ENCODE measurements around the gene STAT2.

The STAT2 gene

DNA sequence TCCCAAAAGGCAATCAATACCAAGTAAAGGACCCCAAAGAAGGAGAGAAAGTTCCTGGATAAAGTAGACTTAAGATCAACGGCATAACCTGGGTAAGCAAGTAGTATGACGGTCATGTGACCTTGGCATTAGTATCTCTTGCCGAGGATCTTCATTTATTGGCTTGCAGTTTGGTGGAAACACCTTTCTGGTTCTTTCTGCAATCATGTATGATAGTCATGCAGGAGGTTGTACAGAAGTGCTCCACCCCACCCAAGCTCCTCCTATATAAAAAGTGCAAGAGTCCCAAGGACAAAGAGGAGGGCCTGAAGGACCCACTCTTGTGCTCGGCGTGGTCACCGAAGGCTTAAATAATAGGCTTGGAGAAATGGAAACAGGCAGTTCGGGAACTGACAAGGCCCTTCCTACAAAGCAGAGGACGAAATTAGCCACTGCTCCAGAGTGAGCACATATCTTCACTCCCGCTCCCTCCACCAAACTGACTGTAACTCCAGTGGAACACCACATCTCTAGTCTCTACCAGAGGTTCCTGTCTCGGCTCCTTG, 60.5 kb downstream of the STAT2 start:
- peak overlapping the region; percentile 91 for H3K27ac Mint-ChIP-seq
- H3K27me3 Mint-ChIP-seq (ENCODE audit: low read depth) = no peaks in the 10 kb centered on the region
- H3K36me3 Mint-ChIP-seq (ENCODE audit: low read depth) = peaks cover 13% of the 10 kb centered on the region
- peak overlapping the region; percentile 96 for H3K4me3 Mint-ChIP-seq
- H3K4me1 Mint-ChIP-seq (ENCODE audit: low read depth) = peaks cover 36% of the 10 kb centered on the region
- no peaks in the 10 kb centered on the region for H3K9me3 Mint-ChIP-seq

DNA sequence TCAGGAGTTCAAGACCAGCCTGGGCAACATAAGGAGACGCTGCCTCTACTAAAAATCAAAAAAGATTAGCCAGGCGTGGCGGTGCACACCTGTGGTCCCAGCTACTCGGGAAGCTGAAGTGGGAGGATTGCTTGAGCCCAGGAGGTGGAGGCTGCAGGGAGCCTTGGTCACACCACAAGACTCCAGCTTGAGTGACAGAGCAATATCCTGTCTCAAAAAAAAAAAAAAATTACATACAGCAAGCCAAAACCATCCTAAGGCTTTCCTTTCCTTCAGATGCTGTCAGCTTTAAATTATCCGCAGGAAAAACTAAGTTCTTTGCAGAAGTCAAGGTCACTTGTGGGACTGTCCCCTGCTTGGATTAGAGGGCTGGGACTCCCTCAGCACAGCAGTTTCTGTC, 61.1 kb downstream of the STAT2 start:
- H3K36me3 Mint-ChIP-seq (ENCODE audit: low read depth) = peaks cover 16% of the 10 kb centered on the region
- peaks cover 36% of the 10 kb centered on the region for H3K4me1 Mint-ChIP-seq (ENCODE audit: low read depth)

DNA sequence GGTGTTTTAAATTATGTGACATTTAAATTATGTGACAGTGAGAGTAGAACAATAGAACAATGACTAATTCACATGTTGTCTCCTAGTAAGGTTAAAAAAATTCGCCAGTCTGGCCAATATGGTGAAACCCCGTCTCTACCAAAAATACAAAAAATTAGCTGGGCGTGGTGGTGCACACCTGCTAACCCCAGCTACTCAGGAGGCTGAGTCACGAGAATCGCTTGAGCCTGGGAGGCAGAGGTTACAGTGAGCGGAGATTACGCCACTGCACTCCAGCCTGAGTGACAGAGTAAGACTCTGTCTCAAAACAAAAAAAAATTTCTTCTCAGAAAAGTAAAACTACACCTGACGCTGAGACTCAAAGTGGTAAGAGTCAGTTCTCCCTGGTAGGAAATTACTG, 62.5 kb downstream of the STAT2 start:
- Mint-ChIP-seq H3K4me1 (ENCODE audit: low read depth) (peaks cover 37% of the 10 kb centered on the region), H3K27me3 (ENCODE audit: low read depth) (no peaks in the 10 kb centered on the region), H3K9me3 (no peaks in the 10 kb centered on the region), H3K36me3 (ENCODE audit: low read depth) (peaks cover 15% of the 10 kb centered on the region), H3K27ac (no peak overlapping the region), H3K4me3 (peak overlapping the region; percentile 21)

More for the DNA sequence above, 61.1 kb downstream of the STAT2 start:
- no peaks in the 10 kb centered on the region for H3K27me3 Mint-ChIP-seq (ENCODE audit: low read depth)
- H3K27ac Mint-ChIP-seq = peak overlapping the region; percentile 91
- H3K4me3 Mint-ChIP-seq = peak overlapping the region; percentile 96
- no peaks in the 10 kb centered on the region for H3K9me3 Mint-ChIP-seq

DNA sequence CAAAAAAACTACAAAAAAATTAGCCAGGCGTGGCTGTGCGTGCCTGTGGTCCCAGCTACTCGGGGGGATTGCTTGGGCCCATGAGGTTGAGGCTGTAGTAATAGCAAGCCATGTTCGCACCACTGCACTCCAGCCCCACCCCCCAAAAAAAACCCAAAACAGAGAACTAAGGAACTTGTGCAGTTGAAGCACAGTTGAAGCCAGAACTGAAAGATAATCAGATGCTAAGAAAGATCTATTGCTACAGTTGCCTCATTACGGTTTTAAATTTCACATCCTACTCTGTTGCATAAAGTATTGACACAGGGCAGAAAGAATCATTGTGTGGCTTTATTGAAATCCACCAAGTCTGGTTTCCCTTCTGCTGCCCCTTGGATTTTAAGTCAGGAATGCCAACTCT, 63.6 kb downstream of the STAT2 start:
- peaks cover 33% of the 10 kb centered on the region for H3K4me1 Mint-ChIP-seq (ENCODE audit: low read depth)
- peak overlapping the region; percentile 10 for H3K27ac Mint-ChIP-seq
- H3K36me3 Mint-ChIP-seq (ENCODE audit: low read depth) = peaks cover 13% of the 10 kb centered on the region
- no peaks in the 10 kb centered on the region for H3K9me3 Mint-ChIP-seq
- H3K4me3 Mint-ChIP-seq = no peak overlapping the region
- no peaks in the 10 kb centered on the region for H3K27me3 Mint-ChIP-seq (ENCODE audit: low read depth)

DNA sequence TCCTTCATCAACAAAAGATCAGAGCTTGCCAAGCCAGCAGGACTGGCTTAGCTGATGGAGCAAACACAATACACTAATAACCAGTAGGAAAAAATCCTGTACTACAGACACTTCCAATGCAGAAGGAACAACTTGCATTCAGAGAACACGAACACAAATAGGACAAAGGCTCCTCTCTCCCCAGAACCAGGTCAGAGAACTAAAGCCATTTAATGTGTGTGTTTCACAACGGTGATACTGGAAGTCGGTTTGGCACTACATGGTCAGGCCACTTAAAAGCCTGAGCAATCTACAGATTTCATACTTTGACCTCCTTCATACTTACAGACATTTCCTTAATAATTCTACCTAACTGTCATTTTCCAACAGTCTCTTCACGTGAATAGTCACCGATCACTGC, 66.1 kb downstream of the STAT2 start:
- no peak overlapping the region for H3K27ac Mint-ChIP-seq
- H3K27me3 Mint-ChIP-seq (ENCODE audit: low read depth) = no peaks in the 10 kb centered on the region
- H3K9me3 Mint-ChIP-seq = no peaks in the 10 kb centered on the region
- H3K4me1 Mint-ChIP-seq (ENCODE audit: low read depth) = peaks cover 27% of the 10 kb centered on the region
- peaks cover 21% of the 10 kb centered on the region for H3K36me3 Mint-ChIP-seq (ENCODE audit: low read depth)
- no peak overlapping the region for H3K4me3 Mint-ChIP-seq
